ENCODE measurements around the gene GRK5. TPM values are rescaled to one million over a fixed set of nuclear protein-coding genes. Genes with fewer than 3 reads are reported as not detected.

Gene GRK5
- total RNA-seq, 1 experiment from 2014 or later: 1.2 TPM

GRCh38 chr10:119459681-119460340 is 252.4 kb downstream of the GRK5 start:
- Histone ChIP-seq H4K5ac (ENCODE audit: insufficient read length, low read depth, low read length) (no peak overlapping the region), H2BK12ac (ENCODE audit: insufficient read length, low read depth, low read length) (no peak overlapping the region), H2AFZ (ENCODE audit: low read length) (no peak overlapping the region), H3K56ac (ENCODE audit: insufficient read length, low read depth, low read length) (no peak overlapping the region), H3K9ac (ENCODE audit: extremely low read depth, insufficient read length, low read length) (no peak overlapping the region), H3K79me1 (ENCODE audit: insufficient read depth, low read depth, low read length, poor library complexity, severe bottlenecking) (no peaks in the 10 kb centered on the region), H3K27me3 (ENCODE audit: insufficient read depth, low read length) (no peaks in the 10 kb centered on the region), H3K4ac (ENCODE audit: low read depth, low read length) (no peak overlapping the region), H4K8ac (replicated peaks; ENCODE audit: insufficient read length, low read depth, low read length) (no peak overlapping the region), H3K79me2 (ENCODE audit: insufficient read depth, low read length) (no peaks in the 10 kb centered on the region), H3K23ac (ENCODE audit: insufficient read length, low read depth, low read length) (no peak overlapping the region), H2BK5ac (ENCODE audit: insufficient read length, low read length) (no peak overlapping the region), H2AK5ac (ENCODE audit: insufficient read length, low read length) (no peak overlapping the region), H3K14ac (ENCODE audit: insufficient read depth, low read length) (no peak overlapping the region), H3K27ac (ENCODE audit: insufficient read length, low read depth, low read length) (no peak overlapping the region), H3K4me2 (ENCODE audit: insufficient read depth, insufficient read length, low read length) (no peak overlapping the region), H3K18ac (ENCODE audit: insufficient read length, low read depth, low read length) (no peak overlapping the region), H4K91ac (ENCODE audit: insufficient read length, low read depth, low read length) (no peak overlapping the region), H2BK15ac (ENCODE audit: low read depth, low read length) (no peak overlapping the region), H3K9me3 (ENCODE audit: control insufficient read depth, low read depth, low read length) (no peaks in the 10 kb centered on the region), H4K20me1 (ENCODE audit: control insufficient read depth, insufficient read depth, insufficient read length) (no peaks in the 10 kb centered on the region), H2BK120ac (ENCODE audit: low read depth, low read length, poor library complexity, severe bottlenecking) (no peak overlapping the region), H2BK20ac (ENCODE audit: low read depth, low read length, poor library complexity, severe bottlenecking) (no peak overlapping the region), H3T11ph (ENCODE audit: low read length) (no peak overlapping the region), H3K23me2 (ENCODE audit: insufficient read length, low read depth, low read length, poor library complexity, severe bottlenecking) (no peaks in the 10 kb centered on the region), H3K4me1 (ENCODE audit: insufficient read depth, low read length) (no peaks in the 10 kb centered on the region)
- peaks cover 0 to 5% (median 2%) of the 10 kb centered on the region in 3 experiments; a peak in 4 of 7 replicates for H3K36me3 Mint-ChIP-seq (ENCODE audit: insufficient read depth in 1 of 3, low read depth in 3 of 3)
- H3K27me3 Mint-ChIP-seq (ENCODE audit: low read depth): peaks cover 26% of the 10 kb centered on the region
- H3K9me3 Mint-ChIP-seq: peaks cover 8 to 12% of the 10 kb centered on the region in 2 experiments
- DNase-seq: no peak
- WGBS (ENCODE audit: extremely low coverage, insufficient read length, low lambda C conversion rate): no CpG with 5 or more reads among the region's 17 CpGs
- no peak for TF ChIP-seq CTCF (conservative IDR thresholded peaks at IDR 0.05)
- H3K27ac Mint-ChIP-seq: no peak overlapping the region
- H3K4me3 Mint-ChIP-seq: no peak overlapping the region
- peaks cover 1 to 17% of the 10 kb centered on the region in 2 experiments for H3K4me1 Mint-ChIP-seq

Data from H9 (cell line).